HepG2 (cell line): Measurements from ENCODE around the gene RSPRY1. TPM values are rescaled to one million over a fixed set of nuclear protein-coding genes. Genes with fewer than 3 reads are reported as not detected.

Source experiments
- AFF4 ChIP-seq: sonication (generic); formaldehyde crosslinking; IDR thresholded peaks from 2 replicates; pipeline ENCODE4 v1.4.0; 2020; ENCODE audit warnings: missing genetic modification reagents
- BCL6 ChIP-seq: IDR thresholded peaks from 2 replicates; pipeline ENCODE4 v1.6.1; 2016; ENCODE audit warnings: missing genetic modification reagents, missing compliant biosample characterization
- FOXA3 ChIP-seq: IDR thresholded peaks from 2 replicates; pipeline ENCODE4 v1.6.1; 2016; ENCODE audit warnings: missing genetic modification reagents, missing compliant biosample characterization
- HDAC2 ChIP-seq: sonication (generic); formaldehyde crosslinking; IDR thresholded peaks from 2 replicates; pipeline ENCODE4 v1.4.0; 2020; ENCODE audit warnings: missing genetic modification reagents
- MZF1 ChIP-seq: sonication (generic); formaldehyde crosslinking; IDR thresholded peaks from 2 replicates; pipeline ENCODE4 v1.8.1; 2023; ENCODE audit warnings: mild to moderate bottlenecking, missing genetic modification reagents, borderline replicate concordance
- TIGD3 ChIP-seq: sonication (generic); formaldehyde crosslinking; IDR thresholded peaks from 2 replicates; pipeline ENCODE4 v1.5.1; 2020; ENCODE audit warnings: mild to moderate bottlenecking, missing genetic modification reagents, borderline replicate concordance
- ZC3H13 ChIP-seq: sonication (generic); formaldehyde crosslinking; IDR thresholded peaks from 2 replicates; pipeline ENCODE4 v1.8.1; 2023; ENCODE audit warnings: mild to moderate bottlenecking, missing genetic modification reagents, moderate library complexity
- ZFP82 ChIP-seq: sonication (generic); formaldehyde crosslinking; IDR thresholded peaks from 2 replicates; pipeline ENCODE4 v1.5.1; 2020; ENCODE audit warnings: mild to moderate bottlenecking, missing genetic modification reagents, borderline replicate concordance
- ZNF296 ChIP-seq: sonication (generic); formaldehyde crosslinking; conservative IDR thresholded peaks from 2 replicates; pipeline ENCODE4 v1.5.0; 2020; ENCODE audit warnings: mild to moderate bottlenecking, missing genetic modification reagents
- ZNF629 ChIP-seq: sonication (generic); formaldehyde crosslinking; conservative IDR thresholded peaks from 2 replicates; pipeline ENCODE4 v1.5.0; 2020; ENCODE audit warnings: missing genetic modification reagents
- ZNF691 ChIP-seq: sonication (generic); formaldehyde crosslinking; IDR thresholded peaks from 2 replicates; pipeline ENCODE4 v1.4.0; 2020; ENCODE audit warnings: missing genetic modification reagents, low read depth, mild to moderate bottlenecking, borderline replicate concordance
- ZNF784 ChIP-seq: sonication (generic); formaldehyde crosslinking; IDR thresholded peaks from 2 replicates; pipeline ENCODE4 v1.5.1; 2020; ENCODE audit warnings: missing genetic modification reagents, mild to moderate bottlenecking, borderline replicate concordance
- polyA plus RNA-seq, 8 experiments: library from polyadenylated mRNA; depleted of rRNA in 3 of 8; stranded (reverse) in 7 of 8; unstranded in 1 of 8; fragments of >200 nt; fragmentation: Illumina TruSeq in 4 of 8; extraction: Trizol in 4 of 8; gene quantifications; 2 replicates each; pipeline versions ENCODE4 v1.2.1 to v1.2.3, GENCODE V29; 2011 to 2016; ENCODE audit warnings: low read depth in 4 of 8, missing spikeins in 1 of 8, mixed read lengths in 1 of 8; ENCODE audit not compliant: insufficient read depth in 1 of 8
- total RNA-seq, 5 experiments: library from RNA; depleted of rRNA; stranded (reverse); fragments of >200 nt; fragmentation: Illumina TruSeq; extraction: Trizol; gene quantifications; 2 replicates each; pipeline ENCODE4 v1.2.3, GENCODE V29; 2016; ENCODE audit warnings: low read depth in 1 of 5
- TF ChIP-seq, protein P1 (sequence below): sonication (generic); formaldehyde crosslinking; IDR thresholded peaks from 2 replicates; pipeline ENCODE4 v1.4.0; 2020; ENCODE audit warnings: missing genetic modification reagents, mild to moderate bottlenecking, borderline replicate concordance
- TF ChIP-seq, protein P2 (sequence below): sonication (generic); formaldehyde crosslinking; IDR thresholded peaks from 2 replicates; pipeline ENCODE4 v1.4.0; 2020; ENCODE audit warnings: missing genetic modification reagents, borderline replicate concordance

RSPRY1 gene
- total and polyA plus RNA-seq, 2 of the 13 experiments (the other 11 are each of a cell fraction or from before 2014, with no cell fraction given), result 53.4 to 61.0 TPM

GRCh38 chr16:57186872-57187854 is 1.0 kb downstream of the RSPRY1 start (continued):
- TF ChIP-seq ZNF784 (CRISPR knock-in tag) (0 out of 2 replicates have a peak, but pooled peaks have one; percentile 3), ZNF629 (no peak), ZNF691 (peak; percentile 20; the same call in 1 of the 2 replicates), MZF1 (no peak), TIGD3 (no peak), FOXA3 (CRISPR knock-in tag) (no peak), AFF4 (CRISPR knock-in tag) (no peak; the same call in 1 of the 2 replicates), ZC3H13 (CRISPR knock-in tag) (no peak), ZFP82 (CRISPR knock-in tag) (no peak; the same call in 1 of the 2 replicates), HDAC2 (CRISPR knock-in tag) (peak; percentile 38), BCL6 (CRISPR knock-in tag) (peak; percentile 19; the same call in 1 of the 2 replicates), ZNF296 (CRISPR knock-in tag) (peak; percentile 29; the same call in 1 of the 2 replicates)
- TF ChIP-seq, protein P1, sequence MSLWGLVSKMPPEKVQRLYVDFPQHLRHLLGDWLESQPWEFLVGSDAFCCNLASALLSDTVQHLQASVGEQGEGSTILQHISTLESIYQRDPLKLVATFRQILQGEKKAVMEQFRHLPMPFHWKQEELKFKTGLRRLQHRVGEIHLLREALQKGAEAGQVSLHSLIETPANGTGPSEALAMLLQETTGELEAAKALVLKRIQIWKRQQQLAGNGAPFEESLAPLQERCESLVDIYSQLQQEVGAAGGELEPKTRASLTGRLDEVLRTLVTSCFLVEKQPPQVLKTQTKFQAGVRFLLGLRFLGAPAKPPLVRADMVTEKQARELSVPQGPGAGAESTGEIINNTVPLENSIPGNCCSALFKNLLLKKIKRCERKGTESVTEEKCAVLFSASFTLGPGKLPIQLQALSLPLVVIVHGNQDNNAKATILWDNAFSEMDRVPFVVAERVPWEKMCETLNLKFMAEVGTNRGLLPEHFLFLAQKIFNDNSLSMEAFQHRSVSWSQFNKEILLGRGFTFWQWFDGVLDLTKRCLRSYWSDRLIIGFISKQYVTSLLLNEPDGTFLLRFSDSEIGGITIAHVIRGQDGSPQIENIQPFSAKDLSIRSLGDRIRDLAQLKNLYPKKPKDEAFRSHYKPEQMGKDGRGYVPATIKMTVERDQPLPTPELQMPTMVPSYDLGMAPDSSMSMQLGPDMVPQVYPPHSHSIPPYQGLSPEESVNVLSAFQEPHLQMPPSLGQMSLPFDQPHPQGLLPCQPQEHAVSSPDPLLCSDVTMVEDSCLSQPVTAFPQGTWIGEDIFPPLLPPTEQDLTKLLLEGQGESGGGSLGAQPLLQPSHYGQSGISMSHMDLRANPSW (CRISPR knock-in tag), result peak; percentile 75; the same call in 1 of the 2 replicates
- TF ChIP-seq, protein P2, sequence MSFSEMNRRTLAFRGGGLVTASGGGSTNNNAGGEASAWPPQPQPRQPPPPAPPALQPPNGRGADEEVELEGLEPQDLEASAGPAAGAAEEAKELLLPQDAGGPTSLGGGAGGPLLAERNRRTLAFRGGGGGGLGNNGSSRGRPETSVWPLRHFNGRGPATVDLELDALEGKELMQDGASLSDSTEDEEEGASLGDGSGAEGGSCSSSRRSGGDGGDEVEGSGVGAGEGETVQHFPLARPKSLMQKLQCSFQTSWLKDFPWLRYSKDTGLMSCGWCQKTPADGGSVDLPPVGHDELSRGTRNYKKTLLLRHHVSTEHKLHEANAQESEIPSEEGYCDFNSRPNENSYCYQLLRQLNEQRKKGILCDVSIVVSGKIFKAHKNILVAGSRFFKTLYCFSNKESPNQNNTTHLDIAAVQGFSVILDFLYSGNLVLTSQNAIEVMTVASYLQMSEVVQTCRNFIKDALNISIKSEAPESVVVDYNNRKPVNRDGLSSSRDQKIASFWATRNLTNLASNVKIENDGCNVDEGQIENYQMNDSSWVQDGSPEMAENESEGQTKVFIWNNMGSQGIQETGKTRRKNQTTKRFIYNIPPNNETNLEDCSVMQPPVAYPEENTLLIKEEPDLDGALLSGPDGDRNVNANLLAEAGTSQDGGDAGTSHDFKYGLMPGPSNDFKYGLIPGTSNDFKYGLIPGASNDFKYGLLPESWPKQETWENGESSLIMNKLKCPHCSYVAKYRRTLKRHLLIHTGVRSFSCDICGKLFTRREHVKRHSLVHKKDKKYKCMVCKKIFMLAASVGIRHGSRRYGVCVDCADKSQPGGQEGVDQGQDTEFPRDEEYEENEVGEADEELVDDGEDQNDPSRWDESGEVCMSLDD (CRISPR knock-in tag), result no peak
